ENCODE measurements around the gene DMRT1. TPM values are rescaled to one million over a fixed set of nuclear protein-coding genes. Genes with fewer than 3 reads are reported as not detected.

DMRT1 gene
- total and polyA plus RNA-seq, 2 donors (not counting 1 experiment from before 2014, with no cell fraction given) = not detected

DNA sequence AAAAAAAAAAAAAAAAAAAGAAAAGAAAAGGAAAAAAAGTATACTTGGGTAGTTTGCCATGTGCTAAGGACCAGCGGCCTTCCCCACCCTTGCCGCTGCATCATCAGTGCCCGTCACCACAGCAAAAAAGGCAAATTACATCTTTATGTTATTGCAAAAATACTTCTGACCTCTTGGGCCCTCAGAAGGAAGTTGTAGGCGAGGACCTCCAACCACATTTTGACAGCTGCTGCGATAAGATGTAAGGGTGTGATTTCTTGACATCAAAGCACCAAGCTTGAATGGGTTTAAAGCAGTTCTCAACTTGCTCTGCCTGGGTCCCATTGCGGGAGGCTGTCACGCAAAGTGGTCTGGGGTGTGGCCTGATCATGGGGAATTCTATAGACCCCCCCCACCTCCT is 39.2 kb downstream of the DMRT1 start:
- H3K4me3 ChIP-seq (replicated peaks in 1 of 4; ENCODE audit: control extremely low read depth in 1 of 4, insufficient read depth in 1 of 4, low read depth in 3 of 4, low read length in 4 of 4) = no peak overlapping the region
- no peak overlapping the region for H3K9ac ChIP-seq (ENCODE audit: insufficient read depth, low read length)
- H3K9me3 ChIP-seq (ENCODE audit: control insufficient read depth, insufficient read depth, low read depth, low read length) = no peaks in the 10 kb centered on the region
- no peak overlapping the region for H2AFZ ChIP-seq (ENCODE audit: low read length)
- no peaks in the 10 kb centered on the region for H3K27me3 ChIP-seq (ENCODE audit: control insufficient read depth, insufficient read depth, low read length)
- no peaks in the 10 kb centered on the region for H3K36me3 ChIP-seq (ENCODE audit: control insufficient read depth, insufficient read depth, low read length)
- H3K4me1 ChIP-seq (ENCODE audit: control insufficient read depth, extremely low read depth, insufficient read depth, low read length) = no peaks in the 10 kb centered on the region
- DNase-seq (ENCODE audit: low read depth in 2 of 2) = no peak
- TF ChIP-seq, protein P1, sequence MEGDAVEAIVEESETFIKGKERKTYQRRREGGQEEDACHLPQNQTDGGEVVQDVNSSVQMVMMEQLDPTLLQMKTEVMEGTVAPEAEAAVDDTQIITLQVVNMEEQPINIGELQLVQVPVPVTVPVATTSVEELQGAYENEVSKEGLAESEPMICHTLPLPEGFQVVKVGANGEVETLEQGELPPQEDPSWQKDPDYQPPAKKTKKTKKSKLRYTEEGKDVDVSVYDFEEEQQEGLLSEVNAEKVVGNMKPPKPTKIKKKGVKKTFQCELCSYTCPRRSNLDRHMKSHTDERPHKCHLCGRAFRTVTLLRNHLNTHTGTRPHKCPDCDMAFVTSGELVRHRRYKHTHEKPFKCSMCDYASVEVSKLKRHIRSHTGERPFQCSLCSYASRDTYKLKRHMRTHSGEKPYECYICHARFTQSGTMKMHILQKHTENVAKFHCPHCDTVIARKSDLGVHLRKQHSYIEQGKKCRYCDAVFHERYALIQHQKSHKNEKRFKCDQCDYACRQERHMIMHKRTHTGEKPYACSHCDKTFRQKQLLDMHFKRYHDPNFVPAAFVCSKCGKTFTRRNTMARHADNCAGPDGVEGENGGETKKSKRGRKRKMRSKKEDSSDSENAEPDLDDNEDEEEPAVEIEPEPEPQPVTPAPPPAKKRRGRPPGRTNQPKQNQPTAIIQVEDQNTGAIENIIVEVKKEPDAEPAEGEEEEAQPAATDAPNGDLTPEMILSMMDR (conservative IDR thresholded peaks at IDR 0.05 in 1 of 2, IDR thresholded peaks at IDR 0.05 in 1 of 2; ENCODE audit: low read depth in 1 of 2, low read length in 2 of 2) = no peak
- TF ChIP-seq EZH2 (IDR thresholded peaks at IDR 0.05; ENCODE audit: low read length, missing control alignments) = no peak
- no peaks in the 10 kb centered on the region for H4K20me1 ChIP-seq (ENCODE audit: control insufficient read depth, extremely low read depth, insufficient read depth, low read length)
- H3K4me2 ChIP-seq (ENCODE audit: extremely low read depth, insufficient read depth, low read length) = no peak overlapping the region
- H3K79me2 ChIP-seq (ENCODE audit: control insufficient read depth, insufficient read depth, low read length) = no peaks in the 10 kb centered on the region
- H3K27ac ChIP-seq (ENCODE audit: insufficient read depth, low read length) = no peak overlapping the region

DNA sequence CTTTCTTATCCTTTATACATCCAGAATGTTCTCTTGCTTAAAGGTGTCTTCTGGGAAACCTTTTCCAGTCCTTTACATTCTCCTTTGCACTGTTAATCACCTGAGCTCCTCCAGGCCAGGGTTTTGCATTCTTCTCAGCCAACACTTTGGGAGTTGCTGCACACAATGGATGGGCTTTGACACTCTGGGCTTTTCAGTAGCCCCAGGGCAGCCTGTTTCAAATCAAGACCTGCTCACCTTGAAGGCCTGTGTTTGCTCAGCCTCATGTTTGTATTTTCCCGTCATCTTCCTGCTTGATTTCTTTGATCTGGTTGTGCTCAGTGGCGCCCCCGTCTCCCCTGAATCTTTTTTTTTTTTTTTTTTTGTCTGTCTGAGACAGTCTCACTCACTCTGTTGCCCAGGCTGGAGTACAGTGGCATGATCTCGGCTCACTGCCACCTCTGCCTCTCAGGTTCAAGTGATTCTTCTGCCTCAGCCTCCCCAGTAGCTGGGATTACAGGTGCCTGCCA is 41.0 kb downstream of the DMRT1 start:
- TF ChIP-seq EZH2 (IDR thresholded peaks at IDR 0.05; ENCODE audit: low read length, missing control alignments) = no peak
- TF ChIP-seq, protein P1 (conservative IDR thresholded peaks at IDR 0.05 in 1 of 2, IDR thresholded peaks at IDR 0.05 in 1 of 2; ENCODE audit: low read depth in 1 of 2, low read length in 2 of 2) = no peak
- no peak overlapping the region for H3K4me2 ChIP-seq (ENCODE audit: extremely low read depth, insufficient read depth, low read length)
- no peaks in the 10 kb centered on the region for H3K9me3 ChIP-seq (ENCODE audit: control insufficient read depth, insufficient read depth, low read depth, low read length)
- no peak for DNase-seq (ENCODE audit: low read depth in 2 of 2)
- no peak overlapping the region for H3K4me3 ChIP-seq (replicated peaks in 1 of 4; ENCODE audit: control extremely low read depth in 1 of 4, insufficient read depth in 1 of 4, low read depth in 3 of 4, low read length in 4 of 4)
- no peak overlapping the region for H3K27ac ChIP-seq (ENCODE audit: insufficient read depth, low read length)
- no peaks in the 10 kb centered on the region for H4K20me1 ChIP-seq (ENCODE audit: control insufficient read depth, extremely low read depth, insufficient read depth, low read length)
- no peaks in the 10 kb centered on the region for H3K27me3 ChIP-seq (ENCODE audit: control insufficient read depth, insufficient read depth, low read length)
- no peaks in the 10 kb centered on the region for H3K79me2 ChIP-seq (ENCODE audit: control insufficient read depth, insufficient read depth, low read length)
- H3K9ac ChIP-seq (ENCODE audit: insufficient read depth, low read length) = no peak overlapping the region
- H2AFZ ChIP-seq (ENCODE audit: low read length) = no peak overlapping the region
- H3K36me3 ChIP-seq (ENCODE audit: control insufficient read depth, insufficient read depth, low read length) = no peaks in the 10 kb centered on the region
- no peaks in the 10 kb centered on the region for H3K4me1 ChIP-seq (ENCODE audit: control insufficient read depth, extremely low read depth, insufficient read depth, low read length)

DNA sequence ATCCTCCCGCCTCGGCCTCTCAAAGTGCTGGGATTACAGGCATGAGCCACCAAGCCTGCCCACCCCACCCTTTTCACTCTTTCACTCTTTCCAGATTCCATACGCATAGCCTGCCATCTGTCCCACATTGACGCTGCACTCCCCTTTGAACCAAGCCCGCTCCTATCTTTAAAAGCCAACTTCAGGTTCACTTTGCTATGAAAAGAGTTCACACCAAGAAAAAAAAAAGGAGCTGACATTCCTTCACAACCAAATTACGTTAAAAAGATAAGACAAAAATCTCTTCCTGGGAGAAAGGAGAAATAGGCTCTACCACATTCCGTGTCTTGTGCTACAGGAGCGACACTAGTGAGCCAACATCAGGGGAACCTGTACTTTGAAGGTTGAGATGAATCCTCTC is 41.5 kb downstream of the DMRT1 start:
- H3K9me3 ChIP-seq (ENCODE audit: control insufficient read depth, insufficient read depth, low read depth, low read length) = no peaks in the 10 kb centered on the region
- H3K4me2 ChIP-seq (ENCODE audit: extremely low read depth, insufficient read depth, low read length) = no peak overlapping the region
- H3K4me3 ChIP-seq (replicated peaks in 1 of 4; ENCODE audit: control extremely low read depth in 1 of 4, insufficient read depth in 1 of 4, low read depth in 3 of 4, low read length in 4 of 4) = no peak overlapping the region
- DNase-seq (ENCODE audit: low read depth in 2 of 2) = no peak
- H3K4me1 ChIP-seq (ENCODE audit: control insufficient read depth, extremely low read depth, insufficient read depth, low read length) = no peaks in the 10 kb centered on the region
- H2AFZ ChIP-seq (ENCODE audit: low read length) = no peak overlapping the region
- H3K9ac ChIP-seq (ENCODE audit: insufficient read depth, low read length) = no peak overlapping the region
- no peaks in the 10 kb centered on the region for H3K27me3 ChIP-seq (ENCODE audit: control insufficient read depth, insufficient read depth, low read length)
- H4K20me1 ChIP-seq (ENCODE audit: control insufficient read depth, extremely low read depth, insufficient read depth, low read length) = no peaks in the 10 kb centered on the region
- no peak for TF ChIP-seq EZH2 (IDR thresholded peaks at IDR 0.05; ENCODE audit: low read length, missing control alignments)
- TF ChIP-seq, protein P1 (conservative IDR thresholded peaks at IDR 0.05 in 1 of 2, IDR thresholded peaks at IDR 0.05 in 1 of 2; ENCODE audit: low read depth in 1 of 2, low read length in 2 of 2) = no peak
- H3K27ac ChIP-seq (ENCODE audit: insufficient read depth, low read length) = no peak overlapping the region
- no peaks in the 10 kb centered on the region for H3K36me3 ChIP-seq (ENCODE audit: control insufficient read depth, insufficient read depth, low read length)
- H3K79me2 ChIP-seq (ENCODE audit: control insufficient read depth, insufficient read depth, low read length) = no peaks in the 10 kb centered on the region

Measured in fibroblast of lung (primary cell).